NK-92 (cell line): ENCODE results near the gene DCLRE1C.
"Not testable (repeated sequence)": the region's sequence is repeated elsewhere in the genome, so short reads cannot be mapped to it uniquely, and the experiment has no call there.

ENCODE experiments used
- DNase-seq: peaks from one replicate; lab custom pipeline; 2025; ENCODE audit not compliant: unreplicated experiment; lab: John Stamatoyannopoulos, UW

The DCLRE1C gene

DNA sequence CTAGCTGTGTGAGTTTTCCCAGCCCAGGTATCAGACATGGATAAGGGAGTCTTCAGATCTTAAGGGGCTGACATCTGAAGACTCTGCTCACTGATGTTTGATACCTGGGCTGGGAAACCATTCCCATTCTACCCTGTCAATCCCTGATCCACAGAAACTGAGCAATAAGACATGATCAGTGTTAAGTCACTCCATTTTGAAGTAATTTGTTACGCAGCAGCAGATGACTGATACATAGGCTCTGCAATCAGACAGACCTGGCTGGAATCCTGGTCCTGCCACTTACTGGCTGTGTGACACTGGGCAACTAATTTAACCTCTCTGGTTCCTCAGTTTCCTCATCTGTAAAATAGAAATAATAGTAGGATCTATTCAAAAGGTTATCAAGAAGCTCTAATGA, 6.6 kb downstream of the DCLRE1C start:
- no peak for DNase-seq

DNA sequence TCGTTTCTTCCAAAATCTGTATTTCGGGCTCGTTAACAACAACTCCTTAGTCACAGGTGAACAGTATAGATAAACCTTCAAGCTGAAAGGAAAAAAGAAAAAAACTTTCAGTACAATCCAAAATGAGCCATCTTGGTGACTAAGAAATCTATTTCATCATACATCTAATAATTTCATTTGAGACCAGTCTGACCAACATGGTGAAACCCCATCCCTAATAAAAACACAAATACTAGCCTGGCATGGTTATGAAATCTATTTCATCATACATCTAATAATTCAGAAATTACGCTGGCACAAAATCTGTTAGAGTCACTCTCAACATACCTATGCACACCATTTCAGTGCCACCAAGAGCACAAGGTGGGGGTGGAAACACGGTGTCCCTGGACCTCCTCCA, 8.8 kb downstream of the DCLRE1C start:
- DNase-seq, result no peak

DNA sequence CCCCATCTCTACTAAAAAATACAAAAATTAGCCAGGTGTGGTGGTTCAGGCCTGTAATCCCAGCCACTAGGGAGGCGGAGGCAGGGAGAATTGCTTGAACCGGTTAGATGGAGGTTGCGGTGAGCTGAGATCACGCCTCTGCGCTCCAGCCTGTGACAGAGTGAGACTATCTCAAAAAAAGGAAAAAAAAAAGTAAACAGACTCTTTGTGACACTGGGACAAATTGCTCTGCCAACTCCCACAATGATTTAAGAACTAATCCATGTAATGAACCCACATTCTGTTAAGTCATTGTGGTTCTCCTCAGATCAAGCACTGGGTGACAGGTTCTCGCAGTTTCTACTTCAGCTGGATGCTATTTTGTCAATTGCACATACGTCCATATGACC, 11.0 kb downstream of the DCLRE1C start:
- DNase-seq, result not testable (repeated sequence)

DNA sequence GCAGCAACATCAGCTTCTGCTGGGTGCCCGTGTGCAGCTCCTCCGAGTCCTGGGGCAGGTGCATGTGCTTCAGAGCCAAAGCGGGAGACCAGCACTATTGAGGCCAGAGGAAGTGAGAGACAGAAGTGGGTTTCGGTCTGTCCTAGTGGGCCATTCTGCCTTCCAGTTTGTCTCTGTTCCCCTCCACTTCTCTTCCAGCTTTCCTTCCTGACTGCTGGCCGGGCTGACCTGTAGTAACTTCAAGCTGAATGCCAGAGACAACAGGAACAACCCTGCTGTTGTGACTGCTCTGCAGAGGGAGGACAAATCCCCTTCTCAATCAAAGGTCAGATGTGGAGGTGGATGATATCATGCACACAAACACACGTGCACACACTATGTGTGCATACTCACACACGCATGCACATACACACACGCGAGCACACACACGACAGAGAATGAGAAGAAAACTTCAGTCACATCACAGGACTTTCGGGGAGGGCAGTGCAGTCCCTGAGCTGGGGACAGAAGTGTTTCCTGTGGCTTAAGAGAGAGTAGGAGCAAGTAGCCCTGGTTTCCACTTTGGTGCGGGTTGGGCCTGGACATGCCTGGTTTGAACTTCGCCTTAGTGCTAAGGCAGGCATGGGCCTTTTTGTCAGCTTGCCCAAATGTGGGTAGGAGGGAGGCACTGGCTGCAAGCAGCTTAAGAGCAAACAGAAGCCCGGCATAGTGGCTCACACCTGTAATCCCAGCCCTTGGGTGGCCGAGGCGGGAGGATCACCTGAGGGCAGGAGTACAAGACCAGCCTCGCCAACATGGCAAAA, 11.5 kb downstream of the DCLRE1C start:
- not testable (repeated sequence) for DNase-seq

DNA sequence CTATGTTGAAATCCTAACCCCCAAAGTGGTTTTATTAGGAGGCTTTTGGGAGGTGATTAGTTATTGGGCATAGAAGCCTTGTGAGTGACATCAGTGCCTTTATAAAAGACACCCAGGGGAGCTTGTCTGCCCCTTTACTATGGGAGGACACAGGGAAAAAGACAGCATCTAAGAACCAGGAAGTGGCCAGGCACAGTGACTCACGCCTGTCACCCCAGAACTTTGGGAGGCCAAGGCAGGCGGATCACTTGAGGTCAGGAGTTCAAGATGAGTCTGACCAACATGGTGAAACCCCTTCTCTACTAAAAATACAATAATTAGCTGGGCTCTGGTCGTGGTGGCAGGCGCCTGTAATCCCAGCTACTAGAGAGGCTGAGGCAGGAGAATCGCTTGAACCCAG, 14.9 kb downstream of the DCLRE1C start:
- DNase-seq, result not testable (repeated sequence)

DNA sequence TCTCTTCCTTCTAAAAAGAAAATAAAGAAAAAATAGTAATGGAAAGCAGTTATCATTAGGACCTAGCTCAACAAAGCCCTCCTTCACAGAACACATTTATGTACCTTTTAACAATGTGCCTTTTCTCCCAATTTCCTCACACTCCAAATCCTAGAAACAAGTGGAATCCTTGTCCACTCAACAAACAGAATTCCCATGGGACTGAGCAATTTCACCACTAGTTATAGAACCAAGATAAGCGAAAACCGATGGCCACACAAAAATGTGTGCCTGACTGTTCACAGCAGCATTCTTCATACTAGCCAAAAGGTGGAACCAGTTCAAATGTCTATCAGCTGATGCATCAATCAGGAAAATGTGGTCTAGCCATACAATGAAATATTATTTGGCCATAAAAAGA, 17.3 kb downstream of the DCLRE1C start:
- no peak for DNase-seq

DNA sequence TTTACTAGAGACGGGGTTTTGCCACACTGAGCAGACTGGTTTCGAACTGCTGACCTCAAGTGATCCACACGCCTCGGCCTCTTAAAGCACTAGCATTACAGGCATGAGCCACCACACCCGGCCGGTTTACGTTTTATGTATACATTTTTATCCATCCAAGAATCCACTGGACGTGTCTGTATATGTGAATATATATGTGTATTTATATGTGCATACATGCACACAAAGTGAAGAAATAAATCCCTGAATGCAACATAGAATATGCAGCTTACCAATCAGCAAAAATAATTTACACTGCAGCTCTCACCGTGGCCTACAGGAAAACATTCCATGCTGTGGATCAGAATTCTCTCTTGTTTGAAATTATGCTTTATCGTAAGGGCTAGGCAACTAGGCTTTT, 23.3 kb downstream of the DCLRE1C start:
- no peak for DNase-seq

DNA sequence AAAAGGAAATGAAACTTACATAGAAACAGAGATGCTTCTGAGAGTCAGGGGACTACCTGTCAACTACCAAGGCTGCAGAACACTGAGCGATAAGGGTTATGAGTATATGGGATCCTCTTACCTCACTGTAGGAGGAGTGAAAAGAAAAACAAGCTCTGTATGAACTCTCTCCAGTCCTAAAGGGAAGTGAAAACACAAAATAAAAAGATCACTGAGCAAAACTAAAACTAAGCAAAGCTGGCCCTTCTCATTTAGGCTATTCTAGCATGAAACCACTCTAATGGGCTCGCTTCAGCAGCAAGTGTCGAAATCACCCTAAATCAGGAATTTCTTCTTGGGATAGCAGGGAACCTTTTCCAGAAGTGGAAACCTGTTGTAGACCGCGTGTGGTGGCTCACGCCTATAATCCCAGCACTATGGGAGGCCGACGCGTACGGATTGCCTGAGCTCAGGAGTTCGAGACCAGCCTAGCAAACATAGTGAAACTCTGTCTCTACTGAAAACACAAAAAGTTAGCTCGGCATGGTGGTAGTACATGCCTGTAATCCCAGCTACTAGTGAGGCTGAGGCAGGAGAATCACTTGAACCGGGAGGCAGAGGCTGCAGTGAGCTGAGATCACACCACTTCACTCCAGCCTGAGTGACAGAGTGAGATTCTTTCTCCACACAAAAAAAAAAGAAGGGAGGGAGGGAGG, 27.0 kb downstream of the DCLRE1C start:
- no peak for DNase-seq

DNA sequence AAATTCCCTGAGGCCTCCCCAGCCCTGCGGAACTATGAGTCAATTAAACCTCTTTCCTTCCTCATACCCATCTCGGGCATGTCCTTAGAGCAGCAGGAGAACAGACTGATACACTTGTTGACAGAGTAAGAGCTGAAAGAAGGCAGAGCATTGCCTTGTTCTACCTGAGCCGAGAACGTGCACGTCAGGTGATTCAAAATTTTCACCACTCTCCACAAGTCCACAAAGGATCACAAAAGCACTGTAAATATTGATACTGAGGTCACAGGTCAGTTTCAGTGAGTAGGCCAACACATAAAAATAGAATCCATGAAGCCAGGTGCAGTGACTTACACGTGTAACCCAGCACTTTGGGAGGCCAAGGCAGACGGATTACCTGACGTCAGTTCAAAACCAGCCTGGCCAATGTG, 27.8 kb downstream of the DCLRE1C start:
- no peak for DNase-seq

DNA sequence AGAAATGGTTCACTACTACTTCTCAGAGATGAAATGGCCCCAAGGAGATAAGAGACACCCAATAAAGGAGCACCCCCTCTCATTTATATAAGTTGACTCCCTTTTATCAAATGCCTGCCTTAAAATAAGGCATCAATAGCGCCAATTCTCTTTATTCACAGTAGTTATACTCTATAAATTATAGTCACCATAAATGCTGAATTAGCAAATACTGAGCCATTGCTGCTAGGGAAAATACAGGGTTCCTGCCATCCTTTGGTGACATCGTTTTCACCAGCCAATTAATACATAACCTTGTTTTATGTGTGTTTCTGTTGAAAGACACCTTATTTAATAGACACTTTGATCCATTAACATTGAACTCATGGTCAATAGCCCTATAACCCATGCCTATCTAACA, 28.6 kb downstream of the DCLRE1C start:
- DNase-seq, result no peak

DNA sequence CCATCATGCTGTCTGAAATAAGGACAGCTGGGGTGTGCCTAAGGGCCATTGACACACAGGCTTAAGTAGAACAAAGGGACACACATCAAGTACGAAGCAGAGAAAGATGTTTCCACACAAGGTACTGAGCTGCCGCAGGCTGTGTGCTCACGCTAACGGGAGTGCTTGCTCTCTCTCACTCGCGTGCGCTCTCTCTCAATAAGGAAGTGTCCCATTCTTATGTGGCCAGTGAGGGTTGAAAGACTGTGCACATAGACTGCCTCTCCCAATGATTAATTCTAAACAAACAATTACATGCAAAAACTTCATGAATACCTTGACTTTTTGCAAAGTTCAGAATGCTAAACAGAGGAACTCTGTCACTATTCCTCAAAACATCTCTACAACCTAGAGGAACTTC, 29.9 kb downstream of the DCLRE1C start:
- DNase-seq, result no peak

DNA sequence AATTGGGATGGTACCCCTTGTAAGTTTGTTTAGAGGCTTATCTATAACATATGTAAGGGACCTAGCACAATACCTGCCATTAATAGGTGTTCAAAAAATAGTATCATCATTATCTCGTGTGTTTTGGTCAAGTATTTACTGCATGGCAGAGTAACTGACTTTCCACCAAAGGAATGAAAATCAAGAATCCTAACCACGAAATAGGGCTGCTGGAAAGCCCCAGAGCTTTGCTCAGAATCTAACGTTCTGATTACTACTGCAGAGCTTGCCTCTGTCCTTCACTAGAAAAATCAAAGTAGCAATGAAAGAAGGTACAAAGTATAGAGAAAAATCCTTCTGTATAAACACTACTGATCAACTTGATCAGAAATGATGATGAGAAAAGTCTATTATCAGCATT, 34.9 kb downstream of the DCLRE1C start:
- no peak for DNase-seq

DNA sequence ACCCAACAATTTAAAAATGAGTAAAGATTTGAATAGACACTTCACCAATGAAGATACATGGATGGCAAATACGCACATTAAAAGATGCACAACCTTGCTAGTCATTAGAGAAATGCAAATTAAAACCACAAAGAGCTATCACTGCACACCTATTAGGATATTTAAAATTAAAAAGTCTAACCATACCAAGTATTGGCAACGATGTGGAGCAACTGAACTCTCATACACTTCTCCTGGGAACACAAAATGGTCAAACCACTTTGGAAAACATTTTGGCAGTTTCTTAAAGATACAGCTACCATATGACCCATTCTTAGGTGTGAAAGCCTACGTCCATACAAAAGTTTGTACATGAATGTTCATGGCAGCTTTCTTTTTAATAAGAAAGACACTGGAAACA, 36.1 kb downstream of the DCLRE1C start:
- no peak for DNase-seq

DNA sequence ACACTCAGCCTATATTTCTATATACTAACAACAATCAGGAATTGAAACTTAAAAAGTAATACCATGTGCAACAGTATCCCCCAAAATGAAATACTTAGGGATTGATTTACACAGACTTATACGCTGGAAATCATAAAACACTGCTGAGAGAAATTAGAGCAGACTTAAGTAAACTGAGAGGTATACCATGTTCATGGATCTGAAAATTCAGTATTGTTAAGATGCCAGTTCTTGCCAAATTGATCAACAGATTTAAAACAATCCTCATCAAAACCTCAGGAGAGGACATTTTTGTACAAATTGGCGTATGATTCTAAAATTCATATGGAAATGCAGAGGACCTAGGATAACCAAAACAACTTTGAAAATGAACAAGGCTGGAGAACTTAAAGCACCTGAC, 37.3 kb downstream of the DCLRE1C start:
- DNase-seq, result no peak

DNA sequence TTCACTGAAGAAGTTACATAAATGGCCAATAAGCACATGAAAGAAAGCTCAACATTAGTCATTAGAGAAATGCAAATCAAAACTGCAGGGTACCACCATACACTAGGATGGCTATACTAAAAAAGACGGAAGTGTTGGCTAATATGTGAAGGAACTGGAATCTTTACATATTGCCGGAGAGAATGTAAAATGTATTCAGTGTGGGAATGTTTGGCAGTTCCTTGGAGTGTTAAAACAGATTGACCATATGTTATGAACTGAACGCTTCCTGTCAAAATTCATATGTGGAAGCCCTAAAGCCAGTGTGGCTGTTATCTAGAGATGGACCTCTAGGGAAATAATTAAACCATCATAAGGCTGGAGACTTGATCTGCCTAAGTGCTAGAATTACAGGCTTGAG, 42.1 kb downstream of the DCLRE1C start:
- no peak for DNase-seq

DNA sequence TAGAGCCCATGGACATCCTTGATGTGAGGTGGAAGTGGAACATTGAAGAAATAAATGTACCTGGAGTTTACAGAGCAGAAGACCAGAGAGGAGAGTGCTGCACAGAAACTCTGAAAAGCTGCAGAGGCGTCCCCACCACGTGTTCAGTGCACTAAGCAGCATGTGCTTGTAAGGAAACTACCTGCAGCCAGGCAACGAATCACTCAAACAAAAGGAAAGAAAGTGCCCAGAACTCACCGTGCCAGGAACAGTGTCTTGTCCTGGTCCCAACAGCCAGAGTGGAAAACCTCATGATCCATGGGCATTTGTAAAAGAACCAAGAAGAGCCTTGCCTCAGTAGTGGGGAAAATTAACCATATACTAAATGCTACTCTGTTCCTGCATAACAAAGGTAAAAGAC, 42.9 kb downstream of the DCLRE1C start:
- DNase-seq, result no peak

DNA sequence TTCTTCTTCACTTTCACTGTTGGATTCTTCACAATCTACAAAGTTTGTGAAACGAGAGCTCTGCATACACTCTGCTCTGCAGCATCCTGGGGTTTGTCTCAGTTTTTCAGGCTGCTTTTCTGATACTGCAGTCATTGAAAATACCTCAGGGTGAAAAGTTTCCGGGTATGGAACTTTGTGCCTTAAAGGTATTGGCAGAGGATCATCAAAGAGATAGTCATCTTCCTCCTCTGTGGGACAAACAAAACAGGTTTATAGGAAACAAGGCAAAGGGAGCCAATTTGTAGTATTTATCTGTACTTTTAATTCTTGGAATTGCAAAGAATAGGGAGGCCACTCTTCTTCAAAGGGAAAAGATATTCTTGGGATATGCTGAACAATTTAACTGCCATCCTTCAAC, 44.8 kb downstream of the DCLRE1C start:
- no peak for DNase-seq

DNA sequence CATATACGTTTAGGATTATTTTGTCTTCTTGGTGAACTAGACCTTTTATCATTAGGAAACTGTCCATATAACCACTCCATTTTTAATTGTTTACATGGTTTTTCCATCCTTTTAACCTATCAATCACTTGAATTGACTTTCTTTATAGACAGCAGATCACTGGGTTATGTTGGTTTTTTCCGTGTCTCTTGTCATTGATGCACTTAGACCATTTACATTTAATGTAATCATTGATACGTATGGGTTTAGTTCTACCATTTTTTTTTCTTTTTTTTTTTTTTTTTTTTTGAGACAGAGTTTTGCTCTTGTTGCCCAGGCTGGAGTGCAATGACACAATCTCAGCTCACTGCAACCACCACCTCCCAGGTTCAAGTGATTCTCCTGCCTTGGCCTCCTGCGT, 46.3 kb downstream of the DCLRE1C start:
- DNase-seq, result not testable (repeated sequence)

DNA sequence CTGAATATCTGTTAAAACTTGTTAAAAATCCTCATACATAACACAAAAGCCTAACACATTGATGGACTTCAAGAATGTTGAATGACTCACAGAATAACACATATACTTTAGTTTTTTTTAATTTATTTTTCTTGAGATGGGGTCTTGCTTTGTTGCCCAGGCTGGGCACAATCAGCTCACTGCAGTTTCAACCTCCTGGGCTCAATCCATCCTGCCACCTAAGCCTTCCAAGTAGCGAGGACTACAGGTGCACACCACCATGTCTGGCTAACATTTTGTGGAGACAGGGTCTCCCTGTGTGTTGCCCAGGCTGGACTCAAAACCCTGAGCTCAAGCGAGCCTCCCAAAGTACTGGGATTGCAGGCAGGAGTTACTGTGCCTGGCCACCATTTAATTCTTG, 47.1 kb downstream of the DCLRE1C start:
- DNase-seq, result no peak

DNA sequence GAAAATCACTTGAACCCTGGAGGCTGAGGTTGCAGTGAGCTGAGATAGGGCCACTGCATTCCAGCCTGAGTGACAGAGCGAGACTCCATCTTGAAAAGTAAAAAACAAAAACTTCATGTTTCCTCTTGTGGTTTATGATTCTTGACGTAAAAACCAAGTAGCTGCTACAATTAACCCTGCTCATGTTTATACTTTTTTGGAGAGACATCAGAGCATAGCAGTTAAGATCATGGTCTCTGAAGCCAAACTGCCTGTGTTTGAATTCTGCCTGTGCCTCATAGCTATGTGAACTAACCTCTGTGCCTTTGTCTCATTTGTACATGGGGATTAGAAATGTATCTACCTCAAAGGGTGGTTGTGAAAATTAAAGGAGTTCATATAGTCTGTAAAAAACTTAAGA, 48.0 kb downstream of the DCLRE1C start:
- DNase-seq, result no peak

DNA sequence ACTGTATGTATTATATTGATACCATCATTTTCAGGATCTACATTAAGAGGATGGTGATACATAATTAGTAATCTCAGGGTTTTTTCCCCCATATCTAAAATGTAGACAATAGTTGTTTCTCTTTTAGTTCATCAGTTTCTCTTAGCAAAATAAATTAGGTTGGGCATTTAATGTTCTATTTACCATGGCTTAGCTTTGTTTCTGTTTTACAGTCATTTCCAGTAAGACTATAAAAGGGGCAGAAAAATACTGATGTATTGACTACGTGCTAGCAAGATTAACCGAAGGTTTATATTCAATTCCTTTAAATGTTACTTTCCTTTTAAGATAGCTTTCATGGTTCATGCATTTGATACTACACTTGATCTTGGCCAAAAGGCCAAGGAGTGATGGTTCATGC, 49.0 kb downstream of the DCLRE1C start:
- no peak for DNase-seq

DNA sequence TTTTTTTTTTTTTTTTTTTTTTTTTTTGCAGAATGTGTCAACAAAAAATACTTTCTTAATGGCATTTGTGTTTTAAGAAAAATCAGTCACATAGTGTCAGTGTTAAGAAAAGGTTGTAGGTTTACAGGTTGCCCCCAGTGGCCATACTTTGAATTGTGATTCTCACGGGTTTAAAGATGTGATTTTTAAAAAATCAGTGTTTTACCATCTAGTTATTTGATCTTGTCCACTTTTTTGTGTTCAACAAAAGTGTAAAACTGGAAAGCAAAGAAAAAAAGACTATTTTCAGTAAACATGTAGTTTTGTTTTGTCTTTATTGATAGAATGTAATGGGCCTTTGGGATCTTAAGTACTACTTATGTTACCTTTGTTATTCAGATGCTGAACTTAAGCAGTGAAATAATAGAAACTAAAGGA, 49.6 kb downstream of the DCLRE1C start:
- DNase-seq, result no peak

DNA sequence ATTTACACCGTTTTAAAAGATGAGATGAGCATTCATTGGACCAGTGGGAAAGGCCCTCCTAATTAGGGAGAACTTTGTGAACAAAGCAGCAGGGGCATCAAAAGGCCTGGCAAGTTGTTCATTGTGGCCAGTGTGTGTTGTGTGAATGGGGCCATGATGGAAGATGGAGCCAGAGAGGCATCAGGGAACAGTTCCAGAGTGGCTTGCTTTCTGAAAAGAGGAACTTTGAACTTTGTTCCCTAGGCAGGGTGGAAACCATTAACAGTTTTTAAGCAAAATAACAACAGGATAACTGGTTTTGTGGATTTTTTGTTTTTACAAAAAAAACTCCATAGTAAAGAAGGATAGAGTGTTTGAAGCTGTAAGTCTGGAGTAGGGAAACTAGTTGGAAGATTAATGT, 62.7 kb downstream of the DCLRE1C start:
- no peak for DNase-seq
